ENCODE measurements around the gene PF4V1. TPM values are rescaled to one million over a fixed set of nuclear protein-coding genes. Genes with fewer than 3 reads are reported as not detected.

Gene PF4V1
- total and polyA plus RNA-seq, 2 of the 13 experiments (the other 11 are each of a cell fraction or from before 2014, with no cell fraction given), result not detected

GRCh38 chr4:73821325-73821724, 31.8 kb upstream of the PF4V1 start:
- intact Hi-C loops (cut with micrococcal nuclease; ENCODE audit: unreplicated experiment), result no loop called here
- Histone ChIP-seq H3K36me3 (replicated peaks in 1 of 2; ENCODE audit: control insufficient read depth in 1 of 2, insufficient read depth in 2 of 2, low read length in 2 of 2) (no peaks in the 10 kb centered on the region), H3K4me1 (ENCODE audit: insufficient read depth, low read length) (no peaks in the 10 kb centered on the region), H3K4me3 (replicated peaks in 1 of 3; ENCODE audit: insufficient read depth in 1 of 3, low read depth in 2 of 3, low read length in 3 of 3) (no peak overlapping the region), H3K27me3 (ENCODE audit: control insufficient read depth in 1 of 2, insufficient read depth in 2 of 2, low read length in 2 of 2) (no peaks in the 10 kb centered on the region; a peak in 1 of 5 replicates), H2AFZ (ENCODE audit: low read length) (no peak overlapping the region), H3K9me3 (ENCODE audit: low read length) (no peaks in the 10 kb centered on the region), H3K27ac (ENCODE audit: extremely low read length, insufficient read depth, low read length) (no peak overlapping the region), H4K20me1 (ENCODE audit: insufficient read depth, low read length) (no peaks in the 10 kb centered on the region), H3K9ac (ENCODE audit: insufficient read depth, low read depth, low read length) (no peak overlapping the region), H3K79me2 (ENCODE audit: insufficient read depth, low read length) (no peaks in the 10 kb centered on the region), H3K4me2 (ENCODE audit: low read depth, low read length) (no peak overlapping the region)
- POLR2A ChIA-PET, result no interaction called here
- WGBS (ENCODE audit: low lambda C conversion rate), result 37% methylated on average over 4 of the region's 4 CpGs
- FAIRE-seq (no peak), DNase-seq (ENCODE audit: low spot score) (no peak), ATAC-seq (no peak)
- TF ChIP-seq RNF2 (conservative IDR thresholded peaks at IDR 0.05; ENCODE audit: low read depth) (no peak), ARNT (IDR thresholded peaks at IDR 0.05) (no peak), SRSF1 (optimal IDR thresholded peaks at IDR 0.05; ENCODE audit: low read depth, low read length) (no peak), KLF12 (CRISPR knock-in tag; IDR thresholded peaks at IDR 0.05; ENCODE audit: borderline replicate concordance) (no peak), NCOA2 (CRISPR knock-in tag; IDR thresholded peaks at IDR 0.05) (no peak), ZNF572 (CRISPR knock-in tag; IDR thresholded peaks at IDR 0.05) (no peak), KDM3A (CRISPR knock-in tag; IDR thresholded peaks at IDR 0.05; ENCODE audit: low read depth) (no peak), NFE2L1 (CRISPR knock-in tag; IDR thresholded peaks at IDR 0.05; ENCODE audit: borderline replicate concordance) (no peak), ZNF616 (CRISPR knock-in tag; IDR thresholded peaks at IDR 0.05; ENCODE audit: low read depth) (no peak), GLI4 (CRISPR knock-in tag; IDR thresholded peaks at IDR 0.05; ENCODE audit: borderline replicate concordance) (no peak), ZNF550 (CRISPR knock-in tag; IDR thresholded peaks at IDR 0.05; ENCODE audit: borderline replicate concordance) (no peak), CBX1 (IDR thresholded peaks at IDR 0.05; ENCODE audit: low read depth) (no peak), NPAS2 (CRISPR knock-in tag; IDR thresholded peaks at IDR 0.05; ENCODE audit: borderline replicate concordance) (no peak), ZSCAN31 (CRISPR knock-in tag; IDR thresholded peaks at IDR 0.05; ENCODE audit: low read depth) (no peak), MAX (IDR thresholded peaks at IDR 0.05) (no peak), ZNF556 (CRISPR knock-in tag; IDR thresholded peaks at IDR 0.05; ENCODE audit: borderline replicate concordance) (no peak), ZNF800 (CRISPR knock-in tag; IDR thresholded peaks at IDR 0.05) (no peak)
- BruUV-seq (replicated peaks), result no TSS peak
- in situ Hi-C loops (cut with HindIII; ENCODE audit: extremely low pct_ligation_motif_present, low pct_unique_long_range_greater_than_20kb), result no loop called here
- CTCF ChIA-PET (ENCODE audit: low intra/inter-chr PET ratio, low total read pairs), result no interaction called here
